AG04450 (cell line): Measurements from ENCODE around the gene CETN1. TPM values are rescaled to one million over a fixed set of nuclear protein-coding genes. Genes with fewer than 3 reads are reported as not detected.

ENCODE experiments used
- CTCF ChIA-PET: fragments of 300-600, 350-600 bp; formaldehyde crosslinking; extraction: SDS; loops from one replicate; lab custom pipeline; 2022; ENCODE audit warnings: antibody characterized with exemption, inconsistent platforms; lab: Charles Lee
- POLR2A ChIA-PET: fragments of 350-600 bp; formaldehyde crosslinking; extraction: SDS; loops from one replicate; lab custom pipeline; 2021; ENCODE audit warnings: antibody characterized with exemption, inconsistent platforms; lab: Yijun Ruan, JAX
- DNase-seq: peaks from one replicate; pipeline ENCODE4 v3.0.0-alpha.2; 2011; ENCODE audit warnings: low read depth, low spot score
- H3K27ac ChIP-seq: one replicate; pipeline ENCODE4 v1.5.1; 2012; ENCODE audit warnings: low read depth, low read length, control low read depth
- H3K27me3 ChIP-seq: one replicate; pipeline ENCODE4 v1.6.0; 2012; ENCODE audit warnings: low read length; ENCODE audit not compliant: control insufficient read depth, insufficient read depth
- H3K4me3 ChIP-seq: 2 replicates; pipeline ENCODE4 v1.5.1; 2011; ENCODE audit warnings: mild to moderate bottlenecking, low read depth, low read length, control low read depth
- H3K9me3 ChIP-seq: 2 replicates; pipeline ENCODE4 v1.5.1; 2012; ENCODE audit warnings: low read length; ENCODE audit not compliant: control insufficient read depth, insufficient read depth
- CTCF ChIP-seq: IDR thresholded peaks from 2 replicates; pipeline ENCODE4 v1.5.1; 2011; ENCODE audit warnings: low read depth, low read length, control low read depth, inconsistent platforms
- polyA plus RNA-seq: library from polyadenylated mRNA; depleted of rRNA; stranded (reverse); fragments of >200 nt; gene quantifications from 2 replicates; pipeline ENCODE4 v1.2.3, GENCODE V29; 2011

Gene CETN1
- polyA plus RNA-seq, 1 experiment: not detected

- TF ChIP-seq CTCF: no peak
These were observed 2.3 kb downstream of the CETN1 start for GRCh38 chr18:582465-582864.

GRCh38 chr18:595068-595467 lies 14.9 kb downstream of the CETN1 start:
- CTCF ChIA-PET: no interaction called here
- no peak for DNase-seq
- no peak overlapping the region for H3K27ac ChIP-seq
- TF ChIP-seq CTCF: no peak
- H3K9me3 ChIP-seq: peaks cover 2% of the 10 kb centered on the region; the same call in 1 of the 2 replicates
- no peak overlapping the region for H3K4me3 ChIP-seq
- H3K27me3 ChIP-seq: peaks cover 28% of the 10 kb centered on the region
- POLR2A ChIA-PET: no interaction called here

More at GRCh38 chr18:582465-582864, 2.3 kb downstream of the CETN1 start:
- POLR2A ChIA-PET: no interaction called here
- no peak for DNase-seq
- Histone ChIP-seq H3K27me3 (peaks cover 4% of the 10 kb centered on the region), H3K4me3 (no peak overlapping the region), H3K27ac (no peak overlapping the region), H3K9me3 (peaks cover 3% of the 10 kb centered on the region; the same call in 1 of the 2 replicates)
- CTCF ChIA-PET: no interaction called here

GRCh38 chr18:595571-595970 lies 15.4 kb downstream of the CETN1 start:
- no peak for TF ChIP-seq CTCF
- peaks cover 2% of the 10 kb centered on the region; the same call in 1 of the 2 replicates for H3K9me3 ChIP-seq
- peaks cover 30% of the 10 kb centered on the region for H3K27me3 ChIP-seq
- H3K27ac ChIP-seq: no peak overlapping the region
- H3K4me3 ChIP-seq: no peak overlapping the region
- ChIA-PET CTCF (no interaction called here), POLR2A (no interaction called here)
- no peak for DNase-seq

- H3K4me3 ChIP-seq: no peak overlapping the region
- POLR2A ChIA-PET: no interaction called here
- DNase-seq: no peak
- CTCF ChIA-PET: no interaction called here
- H3K27ac ChIP-seq: no peak overlapping the region
- TF ChIP-seq CTCF: no peak
- peaks cover 30% of the 10 kb centered on the region for H3K27me3 ChIP-seq
- H3K9me3 ChIP-seq: peaks cover 2% of the 10 kb centered on the region; the same call in 1 of the 2 replicates
These were observed 16.2 kb downstream of the CETN1 start for GRCh38 chr18:596288-596881.

- no peak overlapping the region for H3K4me3 ChIP-seq
- H3K27me3 ChIP-seq: peaks cover 39% of the 10 kb centered on the region
- no peak for DNase-seq
- CTCF ChIA-PET: interaction anchor here (1.1 kb wide), 1 partner anchor 55 kb away, joined by 3 read pairs; no protein-coding TSS in a partner anchor
- H3K27ac ChIP-seq: no peak overlapping the region
- H3K9me3 ChIP-seq: peaks cover 2% of the 10 kb centered on the region; the same call in 1 of the 2 replicates
- POLR2A ChIA-PET: interaction anchor here (0.6 kb wide), 1 partner anchor 119 kb away, joined by 6 read pairs; no protein-coding TSS in a partner anchor
- no peak for TF ChIP-seq CTCF
These were observed 18.0 kb downstream of the CETN1 start for GRCh38 chr18:598124-598589.
